ENCODE measurements around the gene LYST.
"Not testable (repeated sequence)": the region's sequence is repeated elsewhere in the genome, so short reads cannot be mapped to it uniquely, and the experiment has no call there.

The LYST gene

DNA sequence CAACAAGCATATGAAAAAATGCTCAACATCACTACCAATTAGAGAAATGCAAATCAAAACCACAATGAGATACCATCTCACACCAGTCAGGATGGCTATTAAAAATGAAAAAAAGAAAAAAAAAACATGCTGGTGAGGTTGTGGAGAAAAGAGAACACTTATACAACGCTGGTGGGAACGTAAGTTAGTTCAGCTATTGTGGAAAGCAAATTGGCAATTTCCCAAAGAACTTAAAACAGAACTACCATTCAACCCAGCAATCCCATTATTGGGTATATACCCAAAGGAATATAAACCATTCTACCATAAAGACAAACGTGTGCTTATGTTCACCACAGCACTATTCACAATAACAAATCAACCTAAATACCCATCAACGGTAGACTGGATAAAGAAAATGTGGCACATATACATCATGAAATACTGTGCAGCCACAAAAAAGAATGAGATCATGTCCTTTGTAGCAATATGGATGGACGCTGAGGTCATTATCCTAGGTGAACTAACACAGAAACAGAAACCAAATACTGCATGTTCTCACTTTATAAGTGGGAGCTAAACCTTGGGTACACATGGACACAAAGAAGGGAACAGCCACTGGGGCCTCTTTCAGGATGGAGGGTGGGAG, 49.5 kb downstream of the LYST start:
- DNase-seq (ENCODE audit: low read depth) = no peak

DNA sequence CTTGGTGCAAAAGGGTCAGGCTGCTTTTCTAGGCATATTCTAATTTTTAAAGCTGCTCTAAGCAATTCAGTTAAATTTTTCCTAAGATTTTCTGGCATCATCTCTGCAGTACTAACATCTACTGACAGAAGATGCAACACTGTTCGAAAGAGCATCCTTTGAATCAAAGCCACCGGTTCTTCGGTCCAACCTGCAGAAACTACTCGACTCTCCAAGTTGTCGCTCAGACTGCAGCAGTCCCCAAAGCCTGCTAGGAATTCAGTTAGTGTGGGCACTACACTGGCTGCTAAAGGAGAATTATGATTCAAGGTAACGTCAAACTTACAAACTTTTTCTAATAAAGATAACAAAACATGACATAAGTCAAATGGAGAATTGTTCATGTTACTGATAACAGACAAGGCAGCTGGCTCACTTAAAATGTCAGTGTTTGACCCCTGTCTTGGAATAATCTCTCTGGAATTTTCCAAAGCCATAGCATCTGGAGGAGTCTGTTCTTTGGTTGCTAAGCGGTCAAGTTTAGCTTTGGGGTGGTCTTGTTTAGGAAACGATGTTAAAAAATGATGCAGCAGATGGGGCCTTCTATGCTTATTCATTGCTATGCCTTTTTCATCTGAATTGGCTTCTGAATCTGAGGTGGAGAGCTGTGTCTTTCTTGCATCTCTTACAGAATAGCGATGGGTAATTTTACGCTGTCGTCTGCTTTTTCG, 56.9 kb downstream of the LYST start:
- DNase-seq (ENCODE audit: low read depth) = no peak

DNA sequence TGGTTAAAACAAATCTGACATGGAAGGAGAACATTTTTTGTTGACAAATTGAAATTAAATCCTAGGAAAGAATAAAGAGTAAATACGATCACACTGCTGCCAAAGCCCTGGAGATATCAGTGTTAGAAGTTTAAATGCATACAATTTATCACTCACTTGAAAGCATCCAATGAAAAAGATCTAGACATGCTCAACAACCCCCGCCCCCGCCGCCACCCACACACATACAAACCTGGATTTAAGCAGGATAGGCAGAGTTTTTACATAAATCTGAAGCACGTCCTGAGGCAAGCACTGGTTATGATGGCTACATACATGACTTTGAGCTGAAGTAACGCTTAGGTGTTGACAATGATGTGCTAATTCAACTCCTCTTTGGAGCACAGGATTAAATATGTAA, 58.5 kb downstream of the LYST start:
- no peak for DNase-seq (ENCODE audit: low read depth)

GRCh38 chr1:235806123-235806522, 60.6 kb downstream of the LYST start:
- DNase-seq (ENCODE audit: low read depth) = no peak

DNA sequence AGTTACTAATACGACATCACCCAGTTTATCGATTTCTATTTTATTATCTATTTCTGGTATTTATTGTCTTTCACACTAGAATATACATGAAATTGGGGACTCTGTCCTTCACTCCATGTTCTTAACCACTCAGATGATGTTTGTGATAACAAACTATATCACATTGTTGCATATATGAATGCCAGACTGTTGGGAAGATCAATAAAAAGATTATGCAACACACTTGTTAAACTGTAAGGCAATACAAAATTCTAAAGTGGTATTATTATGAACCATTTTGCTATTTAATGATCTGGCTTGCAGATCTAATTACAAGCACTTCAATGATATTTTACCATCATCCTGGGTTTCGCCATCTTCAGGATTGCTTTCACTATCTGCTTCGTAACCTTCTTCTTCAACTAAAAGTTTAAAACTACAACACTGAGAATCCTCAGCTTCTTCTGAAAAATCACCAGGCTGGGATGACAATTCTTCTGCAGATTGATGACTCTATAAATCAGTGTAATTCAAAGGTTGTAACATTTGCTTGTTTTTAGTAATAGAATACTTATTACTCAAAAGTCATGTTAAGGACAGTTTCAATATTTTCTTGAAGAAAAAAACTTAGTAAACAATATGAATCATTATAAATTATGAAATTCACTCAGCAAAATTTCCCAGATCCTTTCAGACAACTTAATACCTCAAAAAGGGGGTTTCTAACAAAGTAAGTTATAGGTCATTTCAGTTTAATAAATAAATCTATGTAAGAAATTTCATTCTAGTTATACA, 63.9 kb downstream of the LYST start:
- no peak for DNase-seq (ENCODE audit: low read depth)

GRCh38 chr1:235799264-235799663, 67.4 kb downstream of the LYST start:
- no peak for DNase-seq (ENCODE audit: low read depth)

GRCh38 chr1:235791532-235792060, 75.1 kb downstream of the LYST start:
- no peak for DNase-seq (ENCODE audit: low read depth)

- no peak for DNase-seq (ENCODE audit: low read depth)
These were observed 76.6 kb downstream of the LYST start for GRCh38 chr1:235790123-235790522.

DNA sequence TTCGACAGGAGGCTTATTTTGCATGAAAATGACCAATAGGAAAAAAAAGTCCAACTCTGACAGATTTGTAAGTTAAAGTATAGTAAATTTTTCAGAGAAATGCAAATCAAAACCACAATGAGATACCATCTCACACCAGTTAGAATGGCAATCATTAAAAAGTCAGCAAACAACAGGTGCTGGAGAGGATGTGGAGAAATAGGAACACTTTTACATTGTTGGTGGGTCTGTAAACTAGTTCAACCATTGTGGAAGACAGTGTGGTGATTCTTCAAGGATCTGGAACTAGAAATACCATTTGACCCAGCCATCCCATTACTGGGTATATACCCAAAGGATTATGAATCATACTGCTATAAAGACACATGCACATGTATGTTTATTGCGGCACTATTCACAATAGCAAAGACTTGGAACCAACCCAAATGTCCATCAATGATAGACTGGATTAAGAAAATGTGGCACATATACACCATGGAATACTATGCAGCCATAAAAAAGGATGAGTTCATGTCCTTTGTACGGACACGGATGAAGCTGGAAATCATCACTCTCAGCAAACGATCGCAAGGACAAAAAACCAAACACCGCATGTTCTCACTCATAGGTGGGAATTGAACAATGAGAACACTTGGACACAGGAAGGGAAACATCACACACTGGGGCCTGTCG, 80.3 kb downstream of the LYST start:
- not testable (repeated sequence) for DNase-seq (ENCODE audit: low read depth)

DNA sequence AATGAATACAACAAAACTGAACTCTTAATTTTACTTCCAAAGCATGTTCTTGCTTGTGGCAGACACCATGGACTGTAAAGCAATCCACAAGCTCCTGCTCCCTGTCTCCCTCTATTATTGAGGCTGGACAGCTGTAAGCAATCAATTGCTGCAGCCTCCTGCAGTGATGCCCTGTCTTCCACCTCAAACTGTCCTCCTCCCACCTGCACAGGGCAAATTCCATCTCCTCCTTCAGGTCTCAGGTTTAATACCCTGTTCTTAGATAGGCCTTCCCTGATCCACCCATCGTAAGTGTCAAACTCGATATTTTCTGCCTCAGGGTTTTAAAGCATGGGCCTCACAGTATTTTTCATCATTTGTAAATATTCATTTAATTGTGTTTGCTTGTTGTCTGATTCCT, 81.8 kb downstream of the LYST start:
- no peak for DNase-seq (ENCODE audit: low read depth)

GRCh38 chr1:235783148-235783776, 83.4 kb downstream of the LYST start:
- DNase-seq (ENCODE audit: low read depth) = no peak

GRCh38 chr1:235782601-235783000, 84.1 kb downstream of the LYST start:
- no peak for DNase-seq (ENCODE audit: low read depth)

DNA sequence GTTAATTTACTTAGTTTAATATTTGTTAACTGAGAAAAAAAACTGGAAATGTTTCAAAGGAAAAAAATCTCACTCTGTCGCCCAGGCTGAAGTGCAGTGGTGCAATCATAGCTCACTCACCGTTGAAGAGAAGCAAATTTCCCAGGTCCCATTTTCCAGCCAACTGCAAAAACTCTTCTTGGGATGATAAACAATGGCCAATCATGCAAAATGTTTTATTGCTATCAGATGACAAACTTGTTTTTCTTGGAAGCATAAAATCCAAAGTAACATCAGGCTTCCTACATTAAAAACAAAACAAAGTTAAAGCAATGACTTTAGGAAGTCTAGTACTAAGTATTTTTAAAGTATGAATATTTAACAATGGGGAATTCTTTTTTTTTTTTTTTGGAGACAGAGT, 84.9 kb downstream of the LYST start:
- DNase-seq (ENCODE audit: low read depth) = no peak

DNA sequence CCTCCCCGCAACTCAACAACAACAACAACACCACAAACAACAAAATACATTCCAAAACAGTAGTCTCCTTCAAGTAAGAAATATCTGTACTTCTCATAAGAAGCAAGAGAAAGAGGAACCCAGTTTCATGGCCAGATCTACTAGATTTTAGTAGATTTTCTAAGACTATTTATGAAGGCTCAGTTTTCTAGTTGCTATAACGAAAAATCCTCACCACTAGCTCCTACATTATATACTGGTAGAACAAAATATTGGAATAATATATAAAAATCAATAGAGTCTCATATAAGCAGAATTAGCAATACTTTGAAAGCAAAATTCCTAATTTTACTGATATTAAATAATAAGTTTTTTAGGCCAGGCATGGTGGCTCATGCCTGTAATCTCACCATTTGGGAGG, 86.9 kb downstream of the LYST start:
- DNase-seq (ENCODE audit: low read depth) = no peak

DNA sequence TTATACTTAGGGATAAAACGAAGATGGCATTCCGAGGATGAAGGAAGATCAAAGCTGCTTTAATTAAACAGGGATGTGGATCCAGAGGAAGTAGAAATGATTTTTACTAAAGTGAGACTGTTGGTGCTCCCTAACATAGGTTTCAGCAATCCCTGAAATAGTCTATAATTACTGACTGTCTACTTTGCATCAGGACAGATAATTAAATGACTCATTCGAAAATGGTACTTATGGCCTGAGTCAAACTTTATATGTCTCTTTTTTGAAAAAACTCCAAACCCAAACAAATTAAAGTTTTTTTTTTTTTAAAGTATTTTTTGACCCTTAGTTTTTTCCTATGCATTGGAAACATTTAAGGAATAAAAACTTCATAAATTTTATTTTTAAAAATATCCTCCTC, 90.3 kb downstream of the LYST start:
- no peak for DNase-seq (ENCODE audit: low read depth)

GRCh38 chr1:235775246-235775860, 91.4 kb downstream of the LYST start:
- DNase-seq (ENCODE audit: low read depth) = no peak

DNA sequence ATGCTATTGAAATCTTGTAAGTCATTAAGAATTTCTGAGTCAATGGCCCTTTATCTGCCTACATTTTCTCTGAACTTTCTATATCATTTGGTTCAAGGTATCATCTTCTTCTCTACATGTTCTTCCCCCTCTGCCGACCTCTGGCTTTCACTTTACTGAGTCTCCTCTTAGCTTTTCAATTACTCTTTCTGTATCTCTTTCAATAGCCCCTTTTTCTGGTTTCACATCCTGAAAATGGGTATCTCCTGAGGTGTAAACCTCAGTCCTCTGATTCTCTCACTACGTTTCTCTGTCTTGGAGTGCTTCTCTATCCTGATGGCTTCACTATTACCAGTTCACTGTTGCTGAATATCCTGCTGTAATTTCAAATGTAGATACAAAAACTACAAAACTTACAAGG, 98.9 kb downstream of the LYST start:
- DNase-seq (ENCODE audit: low read depth) = no peak

- no peak for DNase-seq (ENCODE audit: low read depth)
These were observed 99.9 kb downstream of the LYST start for GRCh38 chr1:235766794-235767285.

GRCh38 chr1:235763962-235764361, 102.7 kb downstream of the LYST start:
- DNase-seq (ENCODE audit: low read depth) = no peak

DNA sequence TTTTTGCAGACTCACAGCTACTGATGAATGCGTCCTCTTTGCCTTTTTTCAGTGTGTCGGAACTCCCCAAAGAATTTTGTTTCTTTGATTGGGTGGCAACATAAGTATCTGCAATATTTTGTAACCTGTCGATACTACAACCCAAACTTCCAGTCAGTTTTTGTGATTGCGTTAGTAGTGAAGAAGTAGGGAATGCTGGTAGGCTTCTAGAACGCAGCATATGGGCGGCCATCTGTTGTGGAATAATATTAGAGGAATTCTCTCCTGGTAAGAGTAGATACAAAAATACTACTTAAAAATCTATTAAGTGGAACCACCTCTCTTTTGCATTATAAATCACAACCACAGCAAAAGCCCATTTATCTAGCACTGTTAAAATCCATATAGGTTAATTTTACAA, 107.4 kb downstream of the LYST start:
- no peak for DNase-seq (ENCODE audit: low read depth)

DNA sequence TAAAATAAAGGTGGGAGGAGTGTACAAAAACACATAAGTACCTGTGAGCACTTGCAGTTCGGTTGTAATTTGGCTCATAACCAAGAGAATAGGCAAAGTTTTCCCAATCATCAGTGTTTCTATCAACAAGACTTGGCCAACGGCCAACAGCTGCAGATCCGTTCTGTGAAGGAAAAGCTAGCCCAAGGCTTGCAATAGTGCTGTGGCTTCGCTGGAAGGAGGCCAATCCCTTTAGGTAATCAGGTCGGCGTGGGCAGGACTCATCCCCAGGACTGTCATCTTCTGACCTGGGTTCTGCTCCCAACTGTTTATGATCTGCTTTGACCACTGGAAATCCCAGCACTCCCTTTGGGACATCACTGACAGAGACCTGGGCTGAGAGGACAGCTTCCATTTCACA, 107.8 kb downstream of the LYST start:
- DNase-seq (ENCODE audit: low read depth) = no peak
